ENCODE results near the gene CNTNAP5. TPM values are rescaled to one million over a fixed set of nuclear protein-coding genes. Genes with fewer than 3 reads are reported as not detected.

CNTNAP5 gene
- total and polyA plus RNA-seq, 2 donors (not counting 3 experiments of a cell fraction or from before 2014, with no cell fraction given): not detected

DNA sequence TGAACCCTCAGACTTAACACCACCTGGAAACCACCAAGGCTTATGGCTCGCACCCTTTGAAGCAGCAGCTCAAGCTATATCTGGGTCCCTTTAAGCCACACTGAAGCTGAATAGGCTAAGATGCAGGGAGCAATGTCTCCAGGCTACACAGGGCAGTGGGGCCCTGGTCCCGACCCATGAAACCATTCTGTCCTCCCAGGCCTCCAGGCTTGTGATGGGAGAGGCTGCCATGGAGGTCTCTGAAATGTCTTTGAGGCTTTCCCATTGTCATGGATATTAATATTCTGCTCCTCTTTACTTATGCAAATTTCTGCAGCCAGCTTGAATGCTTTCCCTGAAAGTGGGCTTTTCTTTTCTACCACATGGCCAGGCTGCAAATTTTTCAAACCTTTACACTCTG, 608.7 kb downstream of the CNTNAP5 start:
- no peaks in the 10 kb centered on the region for H3K4me1 ChIP-seq (ENCODE audit: control insufficient read depth, extremely low read depth, insufficient read depth, low read length)
- no peaks in the 10 kb centered on the region for H3K36me3 ChIP-seq (ENCODE audit: control insufficient read depth in 2 of 2, extremely low read depth in 1 of 2, insufficient read depth in 2 of 2, low read length in 2 of 2)
- H3K4me2 ChIP-seq (ENCODE audit: insufficient read depth, low read length): no peak overlapping the region
- no peaks in the 10 kb centered on the region for H4K20me1 ChIP-seq (replicated peaks; ENCODE audit: control insufficient read depth, extremely low read depth, insufficient read depth, low read length)
- H3K79me2 ChIP-seq (ENCODE audit: control insufficient read depth, insufficient read depth, low read length): no peaks in the 10 kb centered on the region
- DNase-seq (ENCODE audit: low read depth, low spot score) (no peak), FAIRE-seq (no peak)
- no peaks in the 10 kb centered on the region for H3K27me3 ChIP-seq (ENCODE audit: control insufficient read depth in 2 of 2, insufficient read depth in 2 of 2, low read length in 2 of 2)
- ChIA-PET POLR2A (no interaction called here), CTCF (no interaction called here)
- H3K9me1 ChIP-seq (replicated peaks; ENCODE audit: control insufficient read depth, extremely low read depth, insufficient read depth, low read length): no peaks in the 10 kb centered on the region
- no peak overlapping the region for H2AFZ ChIP-seq (ENCODE audit: low read depth, low read length)
- H3K27ac ChIP-seq (ENCODE audit: insufficient read depth, low read depth, low read length): no peak overlapping the region
- H3K9ac ChIP-seq (replicated peaks; ENCODE audit: extremely low read depth, insufficient read depth, low read length): no peak overlapping the region
- dilution Hi-C loops (cut with MboI; ENCODE audit: extremely low pct_ligation_motif_present, low sequenced_read_pairs): no loop called here
- no peaks in the 10 kb centered on the region for H3K9me3 ChIP-seq (replicated peaks; ENCODE audit: control insufficient read depth, insufficient read depth, low read length)
- BruUV-seq (replicated peaks): no TSS peak
- TF ChIP-seq POLR2AphosphoS5 (IDR thresholded peaks at IDR 0.05; ENCODE audit: insufficient read depth, low read depth, low read length) (no peak), POLR2A (IDR thresholded peaks at IDR 0.05; ENCODE audit: low read depth, low read length) (no peak), JUN (IDR thresholded peaks at IDR 0.05; ENCODE audit: borderline replicate concordance, insufficient read depth, insufficient read length, low read depth) (no peak), EZH2 (IDR thresholded peaks at IDR 0.05; ENCODE audit: borderline replicate concordance, low read depth, low read length, severe bottlenecking) (no peak), GATA2 (IDR thresholded peaks at IDR 0.05; ENCODE audit: insufficient read depth, insufficient read length, low read depth, low read length) (no peak), FOS (IDR thresholded peaks at IDR 0.05; ENCODE audit: borderline replicate concordance, insufficient read depth, low read length) (no peak)
- TF ChIP-seq, protein P1, sequence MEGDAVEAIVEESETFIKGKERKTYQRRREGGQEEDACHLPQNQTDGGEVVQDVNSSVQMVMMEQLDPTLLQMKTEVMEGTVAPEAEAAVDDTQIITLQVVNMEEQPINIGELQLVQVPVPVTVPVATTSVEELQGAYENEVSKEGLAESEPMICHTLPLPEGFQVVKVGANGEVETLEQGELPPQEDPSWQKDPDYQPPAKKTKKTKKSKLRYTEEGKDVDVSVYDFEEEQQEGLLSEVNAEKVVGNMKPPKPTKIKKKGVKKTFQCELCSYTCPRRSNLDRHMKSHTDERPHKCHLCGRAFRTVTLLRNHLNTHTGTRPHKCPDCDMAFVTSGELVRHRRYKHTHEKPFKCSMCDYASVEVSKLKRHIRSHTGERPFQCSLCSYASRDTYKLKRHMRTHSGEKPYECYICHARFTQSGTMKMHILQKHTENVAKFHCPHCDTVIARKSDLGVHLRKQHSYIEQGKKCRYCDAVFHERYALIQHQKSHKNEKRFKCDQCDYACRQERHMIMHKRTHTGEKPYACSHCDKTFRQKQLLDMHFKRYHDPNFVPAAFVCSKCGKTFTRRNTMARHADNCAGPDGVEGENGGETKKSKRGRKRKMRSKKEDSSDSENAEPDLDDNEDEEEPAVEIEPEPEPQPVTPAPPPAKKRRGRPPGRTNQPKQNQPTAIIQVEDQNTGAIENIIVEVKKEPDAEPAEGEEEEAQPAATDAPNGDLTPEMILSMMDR (IDR thresholded peaks at IDR 0.05; ENCODE audit: extremely low read depth in 1 of 2, insufficient read depth in 1 of 2, low read depth in 1 of 2, low read length in 2 of 2): no peak
- intact Hi-C loops (cut with micrococcal nuclease): no loop called here
- no peak overlapping the region for H3K4me3 ChIP-seq (replicated peaks in 1 of 3; ENCODE audit: insufficient read depth in 1 of 3, low read depth in 1 of 3, low read length in 3 of 3)

Data from endothelial cell of umbilical vein (primary cell).